Activated CD8-positive, alpha-beta T cell treated with anti-CD3 and anti-CD28 coated beads for 36 hours (primary cell): ENCODE measurements around the gene NUDT9. TPM values are rescaled to one million over a fixed set of nuclear protein-coding genes. Genes with fewer than 3 reads are reported as not detected.
"Not testable (repeated sequence)": the region's sequence is repeated elsewhere in the genome, so short reads cannot be mapped to it uniquely, and the experiment has no call there.

ENCODE experiments used
- ATAC-seq: fragments of 200-7000 bp; cut with Tn5 transposase; one replicate; pipeline ENCODE4 v1.10.0; 2021; ENCODE audit warnings: mild to moderate bottlenecking, moderate library complexity
- CTCF ChIA-PET: fragments of 350-600 bp; sonication (Branson Sonifier 250); formaldehyde crosslinking; loops from one replicate; lab custom pipeline; 2021; ENCODE audit warnings: antibody characterized with exemption; lab: Charles Lee
- POLR2A ChIA-PET: fragments of 350-600 bp; sonication (Branson Sonifier 250); formaldehyde crosslinking; loops from one replicate; lab custom pipeline; 2021; ENCODE audit warnings: antibody characterized with exemption; lab: Charles Lee
- DNase-seq: peaks from one replicate; pipeline ENCODE4 v3.0.0-alpha.2; 2020
- H3K27ac Mint-ChIP-seq: one replicate; pipeline ENCODE4 v1.8.0; 2021; ENCODE audit warnings: mild to moderate bottlenecking, mixed read lengths
- H3K27me3 Mint-ChIP-seq: one replicate; pipeline ENCODE4 v1.8.0; 2021; ENCODE audit warnings: mixed read lengths
- H3K36me3 Mint-ChIP-seq: one replicate; pipeline ENCODE4 v1.8.0; 2021; ENCODE audit warnings: low read depth, mixed read lengths
- H3K4me1 Mint-ChIP-seq: one replicate; pipeline ENCODE4 v1.8.0; 2021; ENCODE audit warnings: low read depth, mixed read lengths
- H3K4me3 Mint-ChIP-seq: one replicate; pipeline ENCODE4 v1.8.0; 2021; ENCODE audit warnings: mild to moderate bottlenecking, moderate library complexity, mixed read lengths
- H3K9me3 Mint-ChIP-seq: one replicate; pipeline ENCODE4 v1.8.0; 2021; ENCODE audit warnings: mixed read lengths
- intact Hi-C: fragments of 100-400 bp; cut with micrococcal nuclease; formaldehyde crosslinking; loops from one replicate; pipeline ENCODE4 v1.10.0; 2022
- total RNA-seq, 2 experiments: library from RNA; stranded (reverse); gene quantifications; one replicate each; pipeline ENCODE4 v1.2.3, GENCODE V29; 2021
- TF ChIP-seq, protein P1 (sequence below): fragments of 200-600 bp; IDR thresholded peaks from one replicate; pipeline ENCODE4 v1.8.0; 2022; ENCODE audit warnings: antibody characterized with exemption, mild to moderate bottlenecking

NUDT9 gene
- total RNA-seq, 2 experiments from 2014 or later, result 11.9 to 12.3 TPM

DNA sequence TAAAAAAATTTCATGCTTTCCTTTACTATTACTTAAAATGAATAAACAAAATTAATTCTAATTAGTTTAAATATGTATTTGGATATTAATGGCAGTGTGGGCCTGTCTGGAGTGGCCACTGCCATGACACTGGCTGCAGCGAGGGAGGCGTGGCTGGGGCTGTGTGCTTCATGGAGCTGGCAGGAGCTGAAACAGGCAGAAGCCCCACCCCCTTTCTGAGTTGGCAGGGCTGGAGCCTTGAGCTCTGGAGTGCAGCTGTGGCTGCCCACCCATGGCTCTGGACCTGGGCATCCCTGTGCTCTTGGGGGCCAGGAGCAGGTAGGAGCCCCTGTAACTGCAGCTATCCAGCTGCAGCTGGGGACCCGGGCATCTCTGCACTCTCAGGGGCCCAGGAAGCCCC is 23.2 kb upstream of the NUDT9 start:
- no peaks in the 10 kb centered on the region for H3K27me3 Mint-ChIP-seq
- ATAC-seq (no peak), DNase-seq (no peak)
- peaks cover 8% of the 10 kb centered on the region for H3K4me1 Mint-ChIP-seq
- CTCF ChIA-PET, result interaction anchor here (1.6 kb wide), 1 partner anchor 12 kb away, joined by 5 read pairs; no protein-coding TSS in a partner anchor
- H3K4me3 Mint-ChIP-seq, result no peak overlapping the region
- TF ChIP-seq, protein P1, sequence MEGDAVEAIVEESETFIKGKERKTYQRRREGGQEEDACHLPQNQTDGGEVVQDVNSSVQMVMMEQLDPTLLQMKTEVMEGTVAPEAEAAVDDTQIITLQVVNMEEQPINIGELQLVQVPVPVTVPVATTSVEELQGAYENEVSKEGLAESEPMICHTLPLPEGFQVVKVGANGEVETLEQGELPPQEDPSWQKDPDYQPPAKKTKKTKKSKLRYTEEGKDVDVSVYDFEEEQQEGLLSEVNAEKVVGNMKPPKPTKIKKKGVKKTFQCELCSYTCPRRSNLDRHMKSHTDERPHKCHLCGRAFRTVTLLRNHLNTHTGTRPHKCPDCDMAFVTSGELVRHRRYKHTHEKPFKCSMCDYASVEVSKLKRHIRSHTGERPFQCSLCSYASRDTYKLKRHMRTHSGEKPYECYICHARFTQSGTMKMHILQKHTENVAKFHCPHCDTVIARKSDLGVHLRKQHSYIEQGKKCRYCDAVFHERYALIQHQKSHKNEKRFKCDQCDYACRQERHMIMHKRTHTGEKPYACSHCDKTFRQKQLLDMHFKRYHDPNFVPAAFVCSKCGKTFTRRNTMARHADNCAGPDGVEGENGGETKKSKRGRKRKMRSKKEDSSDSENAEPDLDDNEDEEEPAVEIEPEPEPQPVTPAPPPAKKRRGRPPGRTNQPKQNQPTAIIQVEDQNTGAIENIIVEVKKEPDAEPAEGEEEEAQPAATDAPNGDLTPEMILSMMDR, result no peak
- POLR2A ChIA-PET, result interaction anchor here (1.5 kb wide), 1 partner anchor 23 kb away, joined by 6 read pairs; the partner anchor contains the start of gene NUDT9
- intact Hi-C loops, result no loop called here
- H3K27ac Mint-ChIP-seq, result no peak overlapping the region
- no peaks in the 10 kb centered on the region for H3K36me3 Mint-ChIP-seq
- H3K9me3 Mint-ChIP-seq, result no peaks in the 10 kb centered on the region

DNA sequence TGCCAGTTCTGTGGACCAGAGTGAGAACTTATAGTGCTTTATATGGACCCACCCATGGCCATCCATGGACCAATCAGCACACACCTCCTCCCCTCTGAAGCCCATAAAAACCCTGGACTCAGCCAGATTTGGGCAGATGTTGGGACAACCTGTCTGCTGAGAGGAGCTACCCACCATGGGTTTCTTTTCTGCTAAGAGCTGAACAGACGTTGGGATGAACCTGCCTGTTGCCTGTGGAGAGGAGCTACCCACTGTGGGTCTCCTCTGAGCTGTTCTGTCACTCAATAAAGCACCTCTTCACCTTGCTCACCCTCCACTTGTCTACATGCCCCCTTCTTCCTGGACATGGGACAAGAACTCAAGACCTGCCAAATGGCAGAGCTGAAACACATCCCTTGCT is 22.4 kb upstream of the NUDT9 start:
- POLR2A ChIA-PET, result interaction anchor here (0.6 to 1.5 kb wide), 2 partner anchors 22 to 227 kb away, joined by 3 to 6 read pairs; partner anchors contain the start of gene NUDT9
- no peaks in the 10 kb centered on the region for H3K27me3 Mint-ChIP-seq
- TF ChIP-seq, protein P1, result no peak
- CTCF ChIA-PET, result interaction anchor here (0.7 to 1.6 kb wide), 3 partner anchors 9 to 16 kb away, joined by 3 to 5 read pairs (median 3); partner anchors contain the start of gene HSD17B11
- ATAC-seq (no peak), DNase-seq (no peak)
- H3K4me3 Mint-ChIP-seq, result no peak overlapping the region
- no peaks in the 10 kb centered on the region for H3K9me3 Mint-ChIP-seq
- H3K36me3 Mint-ChIP-seq, result no peaks in the 10 kb centered on the region
- intact Hi-C loops, result no loop called here
- H3K4me1 Mint-ChIP-seq, result peaks cover 4% of the 10 kb centered on the region
- no peak overlapping the region for H3K27ac Mint-ChIP-seq

DNA sequence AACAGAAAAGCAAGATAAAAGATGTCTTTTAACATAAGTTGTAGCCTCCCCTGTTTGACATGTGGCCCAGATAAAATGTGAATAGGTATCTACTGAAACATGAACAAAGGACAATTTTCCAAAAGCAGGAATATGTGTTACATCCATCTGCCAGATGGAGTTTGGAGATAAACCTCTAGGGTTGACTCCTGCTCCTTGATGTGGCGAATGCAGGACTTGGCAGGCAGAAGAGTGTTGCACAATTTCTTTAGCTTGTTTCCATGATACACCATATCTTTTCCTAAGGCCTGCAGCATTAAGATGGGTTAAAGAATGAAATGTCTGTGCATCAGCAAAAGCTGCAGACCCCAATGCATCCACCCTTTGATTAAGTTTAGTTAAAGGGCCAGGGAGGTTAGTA is 18.6 kb upstream of the NUDT9 start:
- H3K27ac Mint-ChIP-seq, result not testable (repeated sequence)
- CTCF ChIA-PET, result interaction anchor here (1.0 kb wide), 1 partner anchor 28 kb away, joined by 4 read pairs; no protein-coding TSS in a partner anchor

DNA sequence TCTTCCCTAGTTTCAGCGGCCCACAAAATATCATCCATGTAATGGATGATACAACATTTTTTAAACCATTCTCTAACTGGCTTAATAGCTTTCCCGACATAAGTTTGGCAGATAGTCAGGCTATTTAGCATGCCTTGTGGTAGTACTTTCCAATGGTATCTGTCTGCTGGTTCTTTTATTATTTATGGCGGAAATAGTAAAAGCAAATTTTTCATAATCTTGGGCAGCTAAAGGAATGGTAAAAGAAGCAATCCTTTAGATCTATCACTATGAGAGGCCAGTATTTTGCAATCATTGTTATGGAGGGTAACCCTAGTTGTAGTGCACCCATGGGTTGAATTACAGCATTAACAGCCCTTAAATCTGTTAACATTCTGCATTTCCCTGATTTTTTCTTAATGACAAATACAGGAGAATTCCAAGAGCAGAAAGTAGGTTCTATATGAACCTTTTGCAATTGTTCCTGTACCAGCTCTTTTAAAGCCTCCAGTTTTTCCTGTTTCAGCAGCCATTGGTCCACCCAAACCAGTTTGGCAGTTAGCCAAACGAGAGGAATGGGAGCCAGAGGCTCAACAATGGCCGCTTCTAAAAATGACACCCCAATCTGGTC is 17.1 kb upstream of the NUDT9 start:
- peaks cover 4% of the 10 kb centered on the region for H3K27me3 Mint-ChIP-seq
- no peak overlapping the region for H3K27ac Mint-ChIP-seq
- TF ChIP-seq, protein P1, result no peak
- POLR2A ChIA-PET, result interaction anchor here (0.9 kb wide), 1 partner anchor 11 kb away, joined by 3 read pairs; no protein-coding TSS in a partner anchor
- H3K4me1 Mint-ChIP-seq, result peaks cover 17% of the 10 kb centered on the region
- no peaks in the 10 kb centered on the region for H3K9me3 Mint-ChIP-seq
- no peak for ATAC-seq
- no peaks in the 10 kb centered on the region for H3K36me3 Mint-ChIP-seq
- no peak overlapping the region for H3K4me3 Mint-ChIP-seq
- DNase-seq, result no peak
- CTCF ChIA-PET, result interaction anchor here (1.1 kb wide), 1 partner anchor 15 kb away, joined by 3 read pairs; no protein-coding TSS in a partner anchor
- intact Hi-C loops, result no loop called here

More for the DNA sequence above, 18.6 kb upstream of the NUDT9 start:
- H3K4me1 Mint-ChIP-seq, result peaks cover 17% of the 10 kb centered on the region
- H3K4me3 Mint-ChIP-seq, POLR2A ChIA-PET, ATAC-seq, DNase-seq, H3K27me3 Mint-ChIP-seq, H3K9me3 Mint-ChIP-seq, intact Hi-C loops, H3K36me3 Mint-ChIP-seq: not testable (repeated sequence)

DNA sequence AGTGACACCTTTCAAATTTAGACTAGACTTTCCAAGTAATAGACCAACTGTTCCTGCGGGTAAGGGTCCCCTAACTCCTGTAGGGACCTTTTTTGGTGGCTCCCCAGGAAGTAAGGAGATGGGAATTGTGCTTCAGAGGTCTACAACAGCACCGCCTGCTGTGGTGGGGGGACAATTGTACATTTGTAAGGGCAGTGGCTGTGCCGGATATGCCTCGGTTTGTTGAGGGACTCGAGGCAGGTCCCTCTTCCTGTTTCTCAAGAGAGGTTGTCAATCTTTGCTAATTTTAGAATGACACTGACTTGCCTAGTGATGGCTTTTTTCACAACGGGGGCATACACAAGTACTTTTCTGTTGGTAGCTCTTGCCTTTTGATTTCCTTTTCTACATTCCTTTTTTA is 15.9 kb upstream of the NUDT9 start:
- TF ChIP-seq, protein P1, result no peak
- DNase-seq (peak; percentile 43), ATAC-seq (peak; percentile 71)
- no peak overlapping the region for H3K4me3 Mint-ChIP-seq
- ChIA-PET CTCF (interaction anchor here (1.3 to 1.5 kb wide), 3 partner anchors 10 to 16 kb away, joined by 3 to 7 read pairs (median 3); partner anchors contain the start of genes HSD17B11 and NUDT9), POLR2A (interaction anchor here (0.7 to 2.8 kb wide), 4 partner anchors 10 to 16 kb away, joined by 3 to 9 read pairs (median 4); partner anchors contain the start of genes HSD17B11 and NUDT9)
- peaks cover 6% of the 10 kb centered on the region for H3K27me3 Mint-ChIP-seq
- peak overlapping the region; percentile 71 for H3K27ac Mint-ChIP-seq
- no peaks in the 10 kb centered on the region for H3K36me3 Mint-ChIP-seq
- H3K4me1 Mint-ChIP-seq, result peaks cover 17% of the 10 kb centered on the region
- no peaks in the 10 kb centered on the region for H3K9me3 Mint-ChIP-seq
- intact Hi-C loops, result no loop called here

DNA sequence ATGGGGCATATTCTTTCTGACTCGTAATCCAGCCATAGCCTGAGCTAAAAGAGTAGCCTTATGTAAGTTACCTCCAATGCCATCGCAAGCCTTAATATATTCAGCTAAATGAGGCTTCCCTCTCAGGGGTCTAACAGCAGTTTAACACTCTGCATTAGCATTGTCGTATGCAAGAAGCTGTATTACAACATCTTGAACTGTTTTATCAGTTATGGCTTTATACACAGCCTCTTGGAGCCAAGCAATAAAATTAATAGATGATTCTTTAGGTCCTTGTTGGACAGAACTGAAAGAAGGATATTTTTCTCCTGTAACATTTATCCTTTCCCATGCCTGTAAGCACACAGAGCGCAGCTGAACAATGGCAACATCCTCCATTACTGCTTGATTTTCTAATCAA is 15.5 kb upstream of the NUDT9 start:
- H3K36me3 Mint-ChIP-seq, H3K27me3 Mint-ChIP-seq, H3K9me3 Mint-ChIP-seq, DNase-seq, intact Hi-C loops, ATAC-seq, H3K4me3 Mint-ChIP-seq: not testable (repeated sequence)
- CTCF ChIA-PET, result interaction anchor here (1.3 to 1.5 kb wide), 3 partner anchors 9 to 16 kb away, joined by 3 to 7 read pairs (median 3); partner anchors contain the start of genes HSD17B11 and NUDT9
- H3K4me1 Mint-ChIP-seq, result peaks cover 17% of the 10 kb centered on the region
- peak overlapping the region; percentile 71 for H3K27ac Mint-ChIP-seq
- POLR2A ChIA-PET, result interaction anchor here (0.7 to 2.8 kb wide), 3 partner anchors 11 to 16 kb away, joined by 3 to 9 read pairs (median 6); partner anchors contain the start of genes HSD17B11 and NUDT9
